Fibroblast of skin of abdomen (primary cell): ENCODE data around the gene MOXD1.
"Not testable (repeated sequence)": the region's sequence is repeated elsewhere in the genome, so short reads cannot be mapped to it uniquely, and the experiment has no call there.

Source experiments
- DNase-seq: peaks from one replicate; pipeline ENCODE4 v3.0.0-alpha.2; 2013

MOXD1 gene

GRCh38 chr6:132351986-132352385 lies 49.3 kb downstream of the MOXD1 start:
- not testable (repeated sequence) for DNase-seq

- DNase-seq = no peak
Observed at GRCh38 chr6:132348231-132348630, 53.0 kb downstream of the MOXD1 start.

GRCh38 chr6:132344811-132345210 lies 56.5 kb downstream of the MOXD1 start:
- no peak for DNase-seq

GRCh38 chr6:132341646-132342045 lies 59.6 kb downstream of the MOXD1 start:
- no peak for DNase-seq

- no peak for DNase-seq
Observed at GRCh38 chr6:132334521-132334885, 66.8 kb downstream of the MOXD1 start.

GRCh38 chr6:132333639-132334520 lies 67.4 kb downstream of the MOXD1 start:
- peak; percentile 97 for DNase-seq

GRCh38 chr6:132330759-132331158 lies 70.5 kb downstream of the MOXD1 start:
- DNase-seq = no peak

GRCh38 chr6:132322398-132322797 lies 78.9 kb downstream of the MOXD1 start:
- DNase-seq = peak; percentile 15

- peak; percentile 72 for DNase-seq
Observed at GRCh38 chr6:132320007-132320406, 81.3 kb downstream of the MOXD1 start.

GRCh38 chr6:132316970-132317369 lies 84.3 kb downstream of the MOXD1 start:
- no peak for DNase-seq

- no peak for DNase-seq
Observed at GRCh38 chr6:132314432-132314831, 86.8 kb downstream of the MOXD1 start.

- no peak for DNase-seq
Observed at GRCh38 chr6:132310921-132311320, 90.4 kb downstream of the MOXD1 start.

GRCh38 chr6:132310151-132310550 lies 91.1 kb downstream of the MOXD1 start:
- peak; percentile 6 for DNase-seq

- no peak for DNase-seq
Observed at GRCh38 chr6:132304891-132305305, 96.4 kb downstream of the MOXD1 start.

GRCh38 chr6:132300323-132300949 lies 100.8 kb downstream of the MOXD1 start:
- DNase-seq = peak; percentile 59

GRCh38 chr6:132298344-132298949 lies 102.8 kb downstream of the MOXD1 start:
- peak; percentile 44 for DNase-seq

- peak; percentile 62 for DNase-seq
Observed at GRCh38 chr6:132289756-132290155, 111.5 kb downstream of the MOXD1 start.

- DNase-seq = no peak
Observed at GRCh38 chr6:132287101-132287500, 114.2 kb downstream of the MOXD1 start.

GRCh38 chr6:132286298-132287019 lies 114.8 kb downstream of the MOXD1 start:
- no peak for DNase-seq

- no peak for DNase-seq
Observed at GRCh38 chr6:132285004-132285780, 116.1 kb downstream of the MOXD1 start.

- DNase-seq = no peak
Observed at GRCh38 chr6:132282696-132283095, 118.6 kb downstream of the MOXD1 start.

- no peak for DNase-seq
Observed at GRCh38 chr6:132280436-132280835, 120.8 kb downstream of the MOXD1 start.
